Cardiac fibroblast (primary cell): ENCODE results near the gene PRAME.
A peak's percentile ranks its signal among the peaks of the same experiment; 100 is the strongest.
"Not testable (repeated sequence)": the region's sequence is repeated elsewhere in the genome, so short reads cannot be mapped to it uniquely, and the experiment has no call there.

Experiments used
- DNase-seq, 2 donors: peaks; one replicate each; pipeline versions ENCODE4 v3.0.0 to v3.0.0-alpha.2; 2010; ENCODE audit warnings: low read depth in 2 of 2
- H3K4me3 ChIP-seq, 2 donors: replicated peaks in 1 of 2; 1 replicate in 1 of 2; 2 replicates in 1 of 2; pipeline ENCODE4 v1.5.1; 2011; ENCODE audit warnings: low read depth in 2 of 2, low read length in 2 of 2, mild to moderate bottlenecking in 2 of 2, moderate library complexity in 1 of 2
- TF ChIP-seq, protein P1 (sequence below): IDR thresholded peaks from one replicate; pipeline ENCODE4 v1.5.1; 2011; ENCODE audit warnings: low read depth, mild to moderate bottlenecking, low read length, inconsistent platforms

The PRAME gene

DNA sequence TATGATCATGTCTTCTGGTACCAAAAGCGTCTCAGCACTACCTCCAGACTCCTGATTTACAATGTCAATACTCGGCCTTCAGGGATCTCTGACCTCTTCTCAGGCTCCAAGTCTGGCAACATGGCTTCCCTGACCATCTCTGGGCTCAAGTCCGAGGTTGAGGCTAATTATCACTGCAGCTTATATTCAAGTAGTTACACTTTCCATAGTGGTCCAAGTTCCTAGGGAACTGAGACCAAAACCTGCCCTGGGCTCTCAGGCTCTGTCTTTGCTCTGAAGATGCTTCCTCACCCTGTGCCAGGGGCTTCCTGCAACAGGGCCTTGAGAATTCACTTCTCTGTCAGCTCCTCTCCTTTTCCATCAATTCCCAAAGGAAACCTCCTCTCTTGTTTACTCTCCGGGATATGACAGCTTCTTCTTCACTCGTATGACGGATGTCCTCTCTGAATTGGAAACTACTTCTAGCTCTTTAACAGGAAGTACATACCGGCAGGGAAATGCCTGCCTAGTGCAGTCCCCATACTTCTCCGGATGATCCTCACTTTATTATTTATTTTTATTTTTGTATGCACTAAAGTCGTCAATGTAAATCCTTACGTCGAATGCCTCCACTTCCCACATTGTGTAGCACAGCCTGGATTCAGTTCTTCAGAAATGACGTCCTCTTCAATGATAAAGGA is 29.6 kb upstream of the PRAME start:
- DNase-seq: no peak
- TF ChIP-seq, protein P1, sequence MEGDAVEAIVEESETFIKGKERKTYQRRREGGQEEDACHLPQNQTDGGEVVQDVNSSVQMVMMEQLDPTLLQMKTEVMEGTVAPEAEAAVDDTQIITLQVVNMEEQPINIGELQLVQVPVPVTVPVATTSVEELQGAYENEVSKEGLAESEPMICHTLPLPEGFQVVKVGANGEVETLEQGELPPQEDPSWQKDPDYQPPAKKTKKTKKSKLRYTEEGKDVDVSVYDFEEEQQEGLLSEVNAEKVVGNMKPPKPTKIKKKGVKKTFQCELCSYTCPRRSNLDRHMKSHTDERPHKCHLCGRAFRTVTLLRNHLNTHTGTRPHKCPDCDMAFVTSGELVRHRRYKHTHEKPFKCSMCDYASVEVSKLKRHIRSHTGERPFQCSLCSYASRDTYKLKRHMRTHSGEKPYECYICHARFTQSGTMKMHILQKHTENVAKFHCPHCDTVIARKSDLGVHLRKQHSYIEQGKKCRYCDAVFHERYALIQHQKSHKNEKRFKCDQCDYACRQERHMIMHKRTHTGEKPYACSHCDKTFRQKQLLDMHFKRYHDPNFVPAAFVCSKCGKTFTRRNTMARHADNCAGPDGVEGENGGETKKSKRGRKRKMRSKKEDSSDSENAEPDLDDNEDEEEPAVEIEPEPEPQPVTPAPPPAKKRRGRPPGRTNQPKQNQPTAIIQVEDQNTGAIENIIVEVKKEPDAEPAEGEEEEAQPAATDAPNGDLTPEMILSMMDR: no peak
- no peak overlapping the region for H3K4me3 ChIP-seq

DNA sequence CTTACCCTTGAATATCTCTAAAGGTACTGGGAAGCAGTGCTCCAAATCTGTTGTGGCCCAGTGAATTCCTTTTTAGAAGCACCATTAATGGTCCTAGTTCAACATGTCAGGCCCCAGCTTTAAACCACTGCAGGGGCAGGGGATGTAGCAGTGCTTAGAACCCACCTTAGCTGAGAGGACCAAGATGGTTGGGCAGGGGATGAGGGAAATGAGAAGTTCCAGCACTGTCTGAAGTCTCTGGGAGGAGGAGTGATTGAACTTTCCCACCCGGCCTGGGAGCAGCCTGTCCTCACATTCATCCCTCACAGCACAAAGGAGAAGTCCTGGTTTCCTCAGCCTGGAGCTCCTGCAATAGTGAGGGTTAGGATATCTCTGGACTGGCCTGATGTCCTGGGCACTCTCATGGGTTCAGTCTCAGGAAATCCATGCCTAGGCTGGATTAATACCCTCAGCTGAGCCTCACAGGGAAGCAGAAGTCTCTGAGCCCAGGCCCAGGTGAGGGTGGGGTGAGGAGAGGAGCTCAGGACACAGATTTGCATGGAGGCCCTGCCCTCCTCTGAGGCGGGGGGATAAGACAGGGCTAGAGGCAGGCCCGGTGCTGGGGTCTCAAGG is 28.6 kb upstream of the PRAME start:
- TF ChIP-seq, protein P1: no peak
- no peak overlapping the region for H3K4me3 ChIP-seq

DNA sequence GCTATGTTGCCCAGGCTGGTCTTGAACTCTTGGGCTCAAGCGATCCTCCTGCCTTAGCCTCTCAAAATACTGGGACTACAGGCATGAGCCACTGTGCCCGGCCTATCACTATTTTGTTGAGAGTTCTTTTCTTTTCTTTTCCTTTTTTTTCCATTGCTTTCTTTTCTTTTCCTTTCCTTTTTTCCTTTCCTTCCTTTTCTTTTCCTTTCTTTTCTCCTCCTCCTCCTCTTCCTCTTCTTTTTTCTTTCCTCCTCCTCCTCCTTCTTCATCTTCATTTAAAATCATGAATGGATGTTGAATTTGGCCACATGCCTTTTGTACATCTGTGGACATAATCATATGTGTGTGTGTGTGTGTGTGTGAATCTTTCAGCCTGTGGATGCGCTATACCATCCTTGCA is 25.7 kb upstream of the PRAME start:
- no peak for DNase-seq
- no peak overlapping the region for H3K4me3 ChIP-seq
- TF ChIP-seq, protein P1: no peak

More for the DNA sequence above, 28.6 kb upstream of the PRAME start:
- no peak for DNase-seq

DNA sequence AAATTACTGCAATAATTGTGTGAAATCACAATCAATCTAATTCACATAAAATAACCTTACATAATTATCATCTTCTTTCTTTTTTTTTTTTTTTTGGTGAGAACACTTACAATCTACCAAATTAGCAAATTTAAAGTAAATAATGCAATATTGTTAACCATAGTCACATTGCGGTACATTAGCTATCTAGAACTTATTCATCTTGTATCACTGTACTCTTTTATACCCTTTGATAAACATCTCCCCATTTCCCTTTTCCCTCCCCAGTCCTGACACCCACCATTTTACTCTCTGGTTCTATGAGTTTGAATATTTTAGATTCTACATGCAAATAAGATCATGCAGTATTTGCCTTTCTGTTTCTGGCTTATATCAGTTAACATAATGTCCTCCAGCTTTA is 24.0 kb upstream of the PRAME start:
- no peak for DNase-seq
- TF ChIP-seq, protein P1: no peak
- H3K4me3 ChIP-seq: no peak overlapping the region

DNA sequence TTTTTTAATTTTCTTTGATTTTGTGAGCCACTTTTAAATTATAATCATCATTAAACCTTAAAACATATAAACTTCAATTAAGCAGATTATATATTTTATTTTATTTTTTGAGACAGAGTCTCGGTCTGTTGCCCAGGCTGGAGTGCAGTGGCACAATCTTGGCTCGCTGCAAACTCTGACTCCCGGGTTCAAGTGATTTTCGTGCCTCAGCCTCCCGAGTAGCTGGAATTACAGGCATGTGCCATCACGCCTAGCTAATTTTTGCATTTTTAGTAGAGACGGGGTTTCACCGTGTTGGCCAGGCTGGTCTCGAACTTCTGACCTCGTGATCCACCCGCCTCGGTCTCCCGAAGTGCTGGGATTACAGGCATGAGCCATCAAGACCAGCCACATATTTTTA is 22.5 kb upstream of the PRAME start:
- not testable (repeated sequence) for H3K4me3 ChIP-seq, DNase-seq

DNA sequence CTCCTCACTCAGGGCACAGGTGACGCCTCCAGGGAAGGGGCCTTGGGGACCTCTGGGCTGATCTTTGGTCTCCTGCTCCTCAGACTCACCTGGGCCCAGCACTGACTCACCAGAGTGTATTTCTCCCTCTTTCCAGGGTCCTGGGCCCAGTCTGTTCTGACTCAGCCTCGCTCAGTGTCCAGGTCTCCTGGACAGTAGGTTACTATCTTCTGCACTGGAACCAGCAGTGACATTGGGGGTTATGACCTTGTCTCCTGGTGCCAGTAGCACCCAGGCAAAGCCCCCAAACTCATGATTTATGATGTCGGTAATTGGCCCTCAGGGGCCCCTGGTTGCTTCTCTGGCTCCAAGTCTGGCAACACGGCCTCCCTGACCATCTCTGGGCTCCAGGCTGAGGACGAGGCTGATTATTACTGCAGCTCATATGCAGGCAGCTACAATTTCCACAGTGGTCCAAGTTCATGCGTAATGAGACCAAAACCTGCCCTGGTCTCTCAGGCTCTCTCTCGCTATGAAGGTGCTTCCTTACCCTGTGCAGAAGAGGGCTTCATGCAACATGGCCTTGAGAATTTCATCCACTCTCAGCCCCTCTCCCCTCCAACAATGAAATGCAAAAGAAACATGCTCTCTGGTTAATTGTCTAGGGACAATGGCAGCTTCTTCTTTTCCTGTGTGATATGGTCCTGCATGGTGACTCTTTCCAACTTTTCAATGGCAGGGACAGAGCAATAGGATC is 21.0 kb upstream of the PRAME start:
- no peak overlapping the region for H3K4me3 ChIP-seq
- no peak for DNase-seq
- TF ChIP-seq, protein P1: no peak

DNA sequence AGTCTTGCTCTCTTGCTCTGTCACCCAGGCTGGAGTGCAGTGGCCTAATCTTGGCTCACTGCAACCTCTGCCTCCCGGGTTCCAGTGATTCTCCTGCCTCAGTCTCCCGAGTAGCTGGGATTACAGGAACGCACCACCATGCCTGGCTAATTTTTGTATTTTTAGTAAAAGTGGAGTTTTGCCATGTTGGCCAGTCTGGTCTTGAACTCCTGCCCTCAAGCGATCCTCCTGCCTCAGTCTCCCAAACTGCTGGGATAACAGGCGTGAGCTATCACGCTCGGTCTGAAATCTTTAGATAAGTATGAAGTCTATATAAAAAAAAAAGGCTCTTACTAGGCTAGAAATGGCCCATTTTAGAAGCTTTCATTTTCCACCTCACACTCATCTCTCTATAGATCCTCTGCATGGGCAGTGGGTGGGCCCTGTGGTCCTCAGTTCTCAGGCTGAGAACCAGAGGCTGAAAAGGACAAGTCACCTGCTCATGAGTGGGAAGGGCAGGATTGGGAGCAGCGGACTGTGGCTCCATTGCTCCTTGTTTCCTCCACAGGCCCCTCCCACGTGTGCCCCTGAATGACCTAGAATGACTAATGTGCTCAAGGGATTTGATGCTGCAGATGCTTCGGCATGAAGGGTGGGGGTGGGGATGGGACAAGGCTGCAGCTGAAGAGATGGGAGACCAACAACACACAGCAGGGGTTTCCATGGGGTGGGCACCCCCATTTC is 19.8 kb upstream of the PRAME start:
- peak; percentile 46 to 84 for DNase-seq
- TF ChIP-seq, protein P1: no peak
- no peak overlapping the region for H3K4me3 ChIP-seq
